Uterus (tissue), 4 donors: ENCODE measurements around the gene THSD4. TPM values are rescaled to one million over a fixed set of nuclear protein-coding genes. Genes with fewer than 3 reads are reported as not detected.
A peak's percentile ranks its signal among the peaks of the same experiment; 100 is the strongest.

ENCODE experiments used
- DNase-seq, 2 donors: peaks; one replicate each; pipeline ENCODE4 v3.0.0-alpha.2; 2019 to 2020
- H3K27ac ChIP-seq, 2 donors: fragments of 200-600 bp; sonication (generic); 1 replicate in 1 of 2; 2 replicates in 1 of 2; pipeline ENCODE4 v1.5.1; 2016 to 2018
- H3K27me3 ChIP-seq, 2 donors: fragments of 200-600 bp; sonication (generic); one replicate each; pipeline ENCODE4 v1.5.1; 2018 to 2019; ENCODE audit warnings: control low read depth in 1 of 2
- H3K36me3 ChIP-seq, 2 donors: fragments of 200-600 bp; sonication (generic); one replicate each; pipeline ENCODE4 v1.5.1; 2019; ENCODE audit warnings: control low read depth in 1 of 2
- H3K4me1 ChIP-seq, 2 donors: fragments of 200-600 bp; sonication (generic); one replicate each; pipeline ENCODE4 v1.5.1; 2018 to 2019; ENCODE audit warnings: control low read depth in 1 of 2
- H3K4me3 ChIP-seq, 2 donors: fragments of 200-600 bp; sonication (generic); 1 replicate in 1 of 2; 2 replicates in 1 of 2; pipeline ENCODE4 v1.5.1; 2018 to 2019; ENCODE audit warnings: mild to moderate bottlenecking in 1 of 2
- H3K9me3 ChIP-seq, 2 donors: fragments of 200-600 bp; sonication (generic); one replicate each; pipeline ENCODE4 v1.5.1; 2019; ENCODE audit warnings: control low read depth in 1 of 2
- POLR2A ChIP-seq, 2 donors: fragments of 450-650 bp; IDR thresholded peaks; one replicate each; pipeline ENCODE4 v1.6.1; 2016; ENCODE audit warnings: antibody characterized with exemption in 2 of 2, mild to moderate bottlenecking in 1 of 2, moderate library complexity in 1 of 2
- intact Hi-C: fragments of 100-400 bp; cut with DNase I; formaldehyde crosslinking; loops from one replicate; pipeline ENCODE4 v1.15.1; 2023; ENCODE audit warnings: low total_unique reads
- total RNA-seq, 4 donors: library from RNA; depleted of rRNA in 3 of 4; stranded (reverse); fragments of >200 nt in 3 of 4; gene quantifications; one replicate each; pipeline versions ENCODE4 v1.1.0 to v1.2.4, GENCODE V29; 2014 to 2023
- TF ChIP-seq, protein P1 (sequence below), 4 experiments: fragments of 200-600 bp in 2 of 4; fragments of 450-650 bp in 2 of 4; sonication (generic) in 2 of 4; IDR thresholded peaks; one replicate each; pipeline ENCODE4 v1.5.1; 2016 to 2019; ENCODE audit warnings: antibody characterized with exemption in 4 of 4, mild to moderate bottlenecking in 2 of 4, moderate library complexity in 1 of 4
- donor health status: DM: yes; HTN: yes; CAD: no.

Gene THSD4
- total RNA-seq, 4 donors from 2014 or later = 7.1 to 144 (median 35.4) TPM

DNA sequence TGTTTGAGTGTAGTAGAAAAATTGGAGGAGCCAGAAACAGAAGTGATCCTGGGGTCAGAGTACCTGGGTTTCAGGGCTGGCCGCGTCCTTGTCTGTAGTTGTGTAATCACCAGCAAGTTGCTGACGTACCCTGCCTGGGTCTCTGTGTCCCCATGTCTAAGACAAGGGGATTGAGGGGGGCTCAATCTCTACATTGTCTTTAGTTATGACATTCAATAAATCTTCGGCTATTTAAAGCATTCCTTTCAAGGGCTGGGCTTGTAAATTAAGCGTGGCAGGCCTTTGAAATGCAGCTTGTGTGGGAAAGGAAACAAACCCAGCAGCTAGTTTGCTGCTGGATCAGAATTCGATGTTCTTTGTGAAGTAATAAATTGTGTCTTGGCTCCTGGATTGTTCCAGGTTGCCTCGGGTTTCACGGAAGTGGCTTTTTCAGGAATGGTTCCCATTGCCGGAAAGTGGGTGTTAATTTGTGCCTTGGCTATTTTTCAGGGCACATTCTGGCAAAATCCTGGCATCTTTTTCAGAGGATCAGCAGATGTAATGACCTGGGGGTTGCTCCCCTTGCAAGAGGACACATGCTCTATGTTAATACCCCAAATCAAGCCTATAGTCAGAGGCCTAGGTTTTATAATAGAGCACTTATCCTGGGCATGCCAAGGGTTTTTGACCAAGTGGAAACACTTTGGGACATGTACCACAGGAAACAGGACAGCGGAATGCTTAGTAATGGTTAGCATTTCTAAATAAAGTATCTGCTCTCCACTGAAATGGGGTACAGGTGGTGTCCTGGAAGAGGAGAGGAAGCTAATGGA lies 400.3 kb downstream of the THSD4 start:
- H3K9me3 ChIP-seq = no peaks in the 10 kb centered on the region
- TF ChIP-seq, protein P1, sequence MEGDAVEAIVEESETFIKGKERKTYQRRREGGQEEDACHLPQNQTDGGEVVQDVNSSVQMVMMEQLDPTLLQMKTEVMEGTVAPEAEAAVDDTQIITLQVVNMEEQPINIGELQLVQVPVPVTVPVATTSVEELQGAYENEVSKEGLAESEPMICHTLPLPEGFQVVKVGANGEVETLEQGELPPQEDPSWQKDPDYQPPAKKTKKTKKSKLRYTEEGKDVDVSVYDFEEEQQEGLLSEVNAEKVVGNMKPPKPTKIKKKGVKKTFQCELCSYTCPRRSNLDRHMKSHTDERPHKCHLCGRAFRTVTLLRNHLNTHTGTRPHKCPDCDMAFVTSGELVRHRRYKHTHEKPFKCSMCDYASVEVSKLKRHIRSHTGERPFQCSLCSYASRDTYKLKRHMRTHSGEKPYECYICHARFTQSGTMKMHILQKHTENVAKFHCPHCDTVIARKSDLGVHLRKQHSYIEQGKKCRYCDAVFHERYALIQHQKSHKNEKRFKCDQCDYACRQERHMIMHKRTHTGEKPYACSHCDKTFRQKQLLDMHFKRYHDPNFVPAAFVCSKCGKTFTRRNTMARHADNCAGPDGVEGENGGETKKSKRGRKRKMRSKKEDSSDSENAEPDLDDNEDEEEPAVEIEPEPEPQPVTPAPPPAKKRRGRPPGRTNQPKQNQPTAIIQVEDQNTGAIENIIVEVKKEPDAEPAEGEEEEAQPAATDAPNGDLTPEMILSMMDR (IDR thresholded peaks at IDR 0.05) = no peak

DNA sequence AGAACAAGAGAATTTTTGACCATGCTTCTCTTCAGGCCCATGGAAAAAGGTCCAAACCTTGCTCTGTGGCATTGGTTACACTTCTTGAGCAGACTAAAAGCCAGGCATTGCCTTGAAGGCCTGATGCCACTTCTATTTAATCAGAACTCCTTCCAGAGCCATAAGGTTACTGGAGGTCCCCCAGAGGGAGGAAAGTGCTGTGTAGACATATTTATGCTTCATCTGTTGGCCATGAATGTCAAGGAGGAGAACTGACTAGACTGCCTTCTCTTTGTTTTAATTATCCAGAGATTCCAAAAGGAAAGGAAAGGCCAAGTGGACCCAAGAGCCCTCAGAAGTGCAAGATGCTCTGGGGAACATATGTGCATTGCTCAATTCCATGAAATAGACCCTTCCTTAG lies 402.5 kb downstream of the THSD4 start:
- H3K4me3 ChIP-seq = no peak overlapping the region
- intact Hi-C loops = no loop called here
- no peaks in the 10 kb centered on the region for H3K27me3 ChIP-seq
- H3K4me1 ChIP-seq = no peaks in the 10 kb centered on the region
- DNase-seq = no peak
- no peak overlapping the region for H3K27ac ChIP-seq
- TF ChIP-seq POLR2A (IDR thresholded peaks at IDR 0.05) = no peak
- no peaks in the 10 kb centered on the region for H3K36me3 ChIP-seq
- H3K9me3 ChIP-seq = no peaks in the 10 kb centered on the region

More for the DNA sequence above, 400.3 kb downstream of the THSD4 start:
- Histone ChIP-seq H3K27ac (peak overlapping the region; percentile 21 to 72), H3K4me1 (no peaks in the 10 kb centered on the region), H3K4me3 (no peak overlapping the region), H3K36me3 (no peaks in the 10 kb centered on the region), H3K27me3 (no peaks in the 10 kb centered on the region)
- intact Hi-C loops = no loop called here
- peak in 1 of 2 donors; percentile 40 for DNase-seq

DNA sequence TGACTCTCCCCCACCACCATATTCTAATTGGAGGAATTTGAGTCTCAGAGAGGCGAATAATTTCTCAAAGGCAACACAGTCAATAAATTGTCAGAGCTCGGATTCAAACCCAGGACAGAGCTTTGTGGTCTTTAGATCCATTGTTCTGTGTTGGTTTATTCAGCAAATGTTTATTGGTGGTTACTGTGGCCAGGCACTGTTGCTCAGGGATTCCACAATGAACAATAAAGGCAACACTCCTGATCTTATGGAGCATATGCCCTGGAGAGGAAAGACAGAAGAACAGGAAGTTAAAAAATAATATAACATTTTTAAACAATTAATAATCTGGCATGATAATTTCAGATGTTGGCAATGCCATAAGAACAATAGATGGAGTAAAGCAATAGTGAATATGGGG lies 403.4 kb downstream of the THSD4 start:
- Histone ChIP-seq H3K27me3 (no peaks in the 10 kb centered on the region), H3K27ac (no peak overlapping the region), H3K4me3 (no peak overlapping the region), H3K4me1 (no peaks in the 10 kb centered on the region), H3K36me3 (no peaks in the 10 kb centered on the region), H3K9me3 (no peaks in the 10 kb centered on the region)
- no peak for DNase-seq
- no peak for TF ChIP-seq POLR2A (IDR thresholded peaks at IDR 0.05)
- TF ChIP-seq, protein P1 (IDR thresholded peaks at IDR 0.05) = no peak
- intact Hi-C loops = no loop called here

DNA sequence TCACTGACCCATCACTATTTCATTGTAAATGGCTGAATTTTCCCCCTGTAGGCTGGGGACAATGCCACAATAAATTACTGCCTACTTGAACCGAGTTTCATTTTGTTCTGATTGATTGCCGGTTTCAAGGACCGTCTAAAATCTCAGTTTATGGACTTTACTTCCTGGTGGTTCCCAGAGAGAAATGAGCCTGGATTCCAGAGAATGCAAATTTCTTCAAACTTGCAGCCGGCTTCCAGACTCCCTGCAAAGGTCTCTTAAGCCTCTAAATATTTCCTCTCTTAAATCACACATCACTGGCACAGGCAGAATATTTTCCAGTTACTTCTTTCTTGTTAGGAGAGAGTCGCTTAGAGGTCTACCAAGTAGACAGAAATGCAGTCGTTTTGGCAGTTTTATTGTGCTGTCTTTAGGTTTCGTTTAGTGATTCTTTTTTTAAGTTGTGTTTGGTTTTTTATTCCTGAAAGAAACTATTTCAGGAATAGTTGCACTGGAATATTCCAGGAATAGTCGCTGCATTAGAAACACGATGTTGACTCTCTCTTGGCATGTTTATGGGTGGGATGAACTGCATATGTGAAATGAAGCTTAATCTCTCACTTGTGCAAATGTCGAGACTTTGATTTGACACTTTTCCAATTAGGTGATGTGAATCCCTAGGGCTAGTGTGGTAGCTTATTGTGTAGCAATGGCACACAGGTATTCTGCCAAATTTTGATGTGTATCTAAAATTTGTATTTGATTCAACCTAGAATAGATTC lies 411.0 kb downstream of the THSD4 start:
- Histone ChIP-seq H3K4me3 (no peak overlapping the region), H3K27me3 (no peaks in the 10 kb centered on the region), H3K4me1 (no peaks in the 10 kb centered on the region), H3K9me3 (no peaks in the 10 kb centered on the region), H3K36me3 (no peaks in the 10 kb centered on the region), H3K27ac (peak overlapping the region; percentile 7 to 71)
- DNase-seq = no peak
- intact Hi-C loops = no loop called here
- TF ChIP-seq, protein P1 (IDR thresholded peaks at IDR 0.05) = no peak
- no peak for TF ChIP-seq POLR2A (IDR thresholded peaks at IDR 0.05)

DNA sequence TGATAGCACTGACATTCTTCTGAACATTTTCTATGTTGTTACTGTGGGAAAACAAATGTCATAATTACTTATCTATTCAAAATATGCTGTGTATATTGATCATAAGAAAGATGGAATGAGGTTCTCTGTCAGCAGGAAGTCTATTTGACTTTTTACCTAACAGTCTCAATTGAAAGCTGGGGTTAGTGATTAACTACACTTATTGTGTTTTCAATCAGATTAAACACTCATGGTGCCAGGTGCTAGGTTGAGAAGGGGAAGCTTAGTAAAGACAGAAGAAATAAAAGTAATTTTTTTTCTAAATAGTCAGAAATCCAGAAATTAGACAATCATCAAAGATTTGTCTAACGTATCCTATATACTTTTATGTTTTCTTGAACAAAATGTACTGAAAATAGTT lies 414.1 kb downstream of the THSD4 start:
- H3K4me1 ChIP-seq = no peaks in the 10 kb centered on the region
- TF ChIP-seq, protein P1 (IDR thresholded peaks at IDR 0.05) = no peak
- no peak for TF ChIP-seq POLR2A (IDR thresholded peaks at IDR 0.05)
- no peak overlapping the region for H3K27ac ChIP-seq
- no peaks in the 10 kb centered on the region for H3K27me3 ChIP-seq
- no peaks in the 10 kb centered on the region for H3K9me3 ChIP-seq
- no peak overlapping the region for H3K4me3 ChIP-seq
- intact Hi-C loops = no loop called here
- no peaks in the 10 kb centered on the region for H3K36me3 ChIP-seq
- DNase-seq = no peak
